NCI-H1092 treated with DMSO at 0.1 percent for 48 hours (cell line): ENCODE data around the gene YBEY.
A peak's percentile ranks its signal among the peaks of the same experiment; 100 is the strongest.
"Not testable (repeated sequence)": the region's sequence is repeated elsewhere in the genome, so short reads cannot be mapped to it uniquely, and the experiment has no call there.

Experiments used
- DNase-seq: peaks from one replicate; lab custom pipeline; 2025; lab: John Stamatoyannopoulos, UW

The YBEY gene, protein sequence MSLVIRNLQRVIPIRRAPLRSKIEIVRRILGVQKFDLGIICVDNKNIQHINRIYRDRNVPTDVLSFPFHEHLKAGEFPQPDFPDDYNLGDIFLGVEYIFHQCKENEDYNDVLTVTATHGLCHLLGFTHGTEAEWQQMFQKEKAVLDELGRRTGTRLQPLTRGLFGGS

DNA sequence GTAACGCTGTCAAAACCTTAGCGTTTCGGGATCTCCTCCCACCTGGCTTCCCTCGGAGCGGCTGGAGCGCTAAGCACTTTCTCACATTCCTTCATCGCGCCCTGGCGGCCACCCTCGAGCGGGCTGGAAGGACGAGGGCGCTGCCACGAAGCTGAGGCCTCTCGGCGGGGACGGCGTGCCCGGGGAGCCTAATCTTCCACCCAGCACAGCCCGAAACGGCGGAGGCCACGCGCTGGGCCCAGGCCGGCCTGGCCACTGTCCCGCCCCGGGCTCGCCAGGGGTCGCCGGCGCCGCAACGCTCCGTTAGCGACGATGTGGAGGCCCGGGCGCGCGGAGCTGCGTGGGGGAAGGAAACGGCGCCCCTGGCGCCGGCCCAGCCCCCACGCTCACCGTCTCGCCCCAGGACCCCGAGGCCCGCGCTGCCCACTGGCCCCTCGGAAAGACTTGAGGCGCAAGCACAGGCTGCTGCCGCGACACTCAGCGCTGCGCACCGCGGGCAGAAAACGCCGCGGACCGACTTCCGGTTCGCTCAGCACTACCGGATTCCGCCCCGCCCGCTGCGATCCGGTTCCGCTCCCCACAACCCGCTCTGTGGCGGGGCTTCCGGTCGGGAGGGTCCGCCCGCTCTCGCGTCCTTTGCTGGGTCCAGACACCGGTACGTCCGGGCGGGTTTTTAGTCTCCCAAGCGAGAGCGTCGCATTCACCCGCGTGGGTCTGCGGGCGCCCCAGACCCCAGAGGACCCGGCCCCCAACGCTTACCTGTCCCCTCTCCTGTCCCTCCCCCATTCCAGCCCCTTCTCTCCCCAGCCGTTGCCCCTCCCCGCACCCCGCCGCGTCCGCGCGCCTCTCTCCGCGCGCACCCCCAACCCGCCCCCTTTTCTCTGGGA lies at the start of gene YBEY:
TSS of gene YBEY (plus strand) at position 582 of the 887 bp plus-strand sequence. CDS start 572 bp downstream, outside the sequence.
- peak; percentile 93 for DNase-seq

DNA sequence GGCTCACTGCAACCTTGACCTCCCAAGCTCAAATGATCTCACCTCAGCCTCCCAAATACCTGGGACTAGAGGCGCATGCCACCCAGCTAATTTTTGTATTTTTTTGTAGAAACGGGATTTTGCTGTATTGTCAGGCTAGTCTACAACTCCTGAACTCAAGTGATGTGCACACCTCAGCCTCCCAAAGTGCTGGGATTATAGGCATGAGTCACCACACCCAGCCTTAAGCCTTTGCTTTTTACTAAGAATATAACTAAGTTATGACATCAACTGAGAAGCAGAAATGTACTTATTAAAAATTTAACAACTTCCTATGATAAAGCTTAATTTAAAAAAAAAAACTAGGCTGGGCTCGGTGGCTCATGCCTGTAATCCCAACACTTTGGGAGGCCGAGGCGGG lies 48.7 kb upstream of the YBEY start:
- no peak for DNase-seq

DNA sequence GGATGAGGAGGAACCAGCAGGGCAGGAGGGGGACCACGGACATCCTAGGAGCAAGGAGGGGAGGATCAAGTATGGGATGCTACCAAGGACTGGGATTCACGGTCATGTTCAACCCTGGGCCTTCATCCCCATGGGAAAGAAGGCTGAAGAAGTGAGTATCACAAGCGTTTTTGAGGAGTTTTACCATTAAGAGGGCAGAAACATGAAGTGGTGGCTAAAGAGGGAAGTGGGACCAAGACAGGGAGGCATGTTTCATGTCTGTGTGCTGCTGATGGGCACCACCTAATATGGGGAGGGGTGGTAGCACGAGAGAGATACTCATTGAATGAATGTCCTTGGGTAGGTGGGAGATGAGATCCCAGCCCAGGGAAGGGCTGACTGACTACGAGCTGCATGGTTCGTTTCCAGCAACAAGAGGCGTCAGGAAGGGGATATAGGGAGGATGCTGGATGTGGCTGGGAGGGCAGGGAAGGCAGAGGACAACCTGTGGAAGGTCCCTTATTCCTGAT lies 46.3 kb upstream of the YBEY start:
- no peak for DNase-seq

DNA sequence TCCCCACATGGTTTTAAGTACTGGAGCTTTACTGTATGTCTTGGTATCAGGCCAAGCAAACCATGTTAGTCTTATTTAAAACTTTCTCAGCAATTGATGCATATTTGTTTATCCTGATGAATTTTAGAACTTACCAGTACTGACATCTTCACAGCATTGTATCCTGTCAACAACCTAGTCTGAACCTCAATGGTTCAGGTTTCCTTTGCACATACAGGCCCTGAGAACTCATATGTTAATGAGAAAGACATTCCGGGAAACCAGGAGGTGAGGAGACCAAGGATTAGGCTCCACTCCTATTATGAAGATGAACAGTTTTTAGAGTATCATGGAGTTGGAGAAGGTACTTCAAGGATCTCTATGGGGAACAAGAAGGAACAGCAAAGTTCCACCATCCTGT lies 44.6 kb upstream of the YBEY start:
- DNase-seq, result not testable (repeated sequence)

DNA sequence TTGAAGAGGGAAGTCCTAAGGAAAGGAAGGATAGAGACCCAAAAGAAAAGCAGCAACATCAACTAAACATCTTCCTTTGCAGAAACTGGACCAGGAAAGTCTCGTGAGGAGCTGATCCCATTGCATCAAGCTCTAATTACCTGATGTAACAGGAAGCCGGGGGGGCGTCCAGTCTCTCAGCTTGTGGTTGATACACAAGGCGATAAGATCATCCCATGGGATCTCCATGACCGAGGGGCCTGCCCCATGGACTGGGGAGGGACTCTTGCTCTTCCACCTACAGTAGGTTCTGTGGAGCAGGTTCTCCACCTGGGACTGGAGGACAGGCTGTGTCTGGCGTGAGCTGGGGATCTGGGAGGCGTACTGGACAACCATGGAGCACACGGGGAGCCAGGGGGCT lies 42.8 kb upstream of the YBEY start:
- DNase-seq, result no peak

DNA sequence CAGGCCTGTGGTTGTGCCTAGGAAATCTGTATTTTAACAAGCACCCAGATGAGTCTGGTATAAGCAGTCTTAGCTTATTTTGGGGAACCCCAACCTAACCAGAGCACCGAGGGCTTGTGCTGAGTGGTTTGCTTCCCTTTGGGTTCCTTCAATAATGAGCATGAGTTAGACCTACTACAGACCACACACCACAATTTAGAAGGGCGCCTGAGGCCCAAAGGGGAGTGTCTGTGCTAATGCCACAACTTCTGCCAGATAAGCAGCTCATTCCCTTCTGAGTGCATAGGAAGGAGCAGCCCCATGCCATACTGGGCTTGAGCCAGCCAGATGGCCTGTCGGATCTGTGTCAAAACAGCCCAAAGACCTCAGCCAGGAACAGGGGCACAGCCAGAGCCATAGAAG lies 42.2 kb upstream of the YBEY start:
- DNase-seq, result no peak

DNA sequence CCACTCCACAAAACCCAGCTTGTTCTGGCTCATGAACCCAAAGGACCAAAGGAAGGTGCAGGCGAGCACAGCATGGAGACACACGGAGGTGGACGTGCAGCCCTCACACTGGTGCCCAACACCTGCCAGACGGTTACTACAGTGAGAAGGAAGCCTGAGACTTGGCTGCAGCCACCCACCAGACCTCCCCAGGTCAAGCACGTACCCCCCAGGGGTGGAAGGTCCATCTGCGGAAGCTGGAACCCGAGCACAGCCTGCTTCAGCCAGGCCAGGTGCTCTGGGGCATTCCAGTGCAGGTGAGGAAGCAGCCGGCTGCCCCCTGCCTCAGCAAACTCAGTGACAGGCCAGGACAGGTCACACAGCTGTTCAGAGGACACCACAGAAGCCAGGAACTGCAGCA lies 41.5 kb upstream of the YBEY start:
- DNase-seq, result no peak

DNA sequence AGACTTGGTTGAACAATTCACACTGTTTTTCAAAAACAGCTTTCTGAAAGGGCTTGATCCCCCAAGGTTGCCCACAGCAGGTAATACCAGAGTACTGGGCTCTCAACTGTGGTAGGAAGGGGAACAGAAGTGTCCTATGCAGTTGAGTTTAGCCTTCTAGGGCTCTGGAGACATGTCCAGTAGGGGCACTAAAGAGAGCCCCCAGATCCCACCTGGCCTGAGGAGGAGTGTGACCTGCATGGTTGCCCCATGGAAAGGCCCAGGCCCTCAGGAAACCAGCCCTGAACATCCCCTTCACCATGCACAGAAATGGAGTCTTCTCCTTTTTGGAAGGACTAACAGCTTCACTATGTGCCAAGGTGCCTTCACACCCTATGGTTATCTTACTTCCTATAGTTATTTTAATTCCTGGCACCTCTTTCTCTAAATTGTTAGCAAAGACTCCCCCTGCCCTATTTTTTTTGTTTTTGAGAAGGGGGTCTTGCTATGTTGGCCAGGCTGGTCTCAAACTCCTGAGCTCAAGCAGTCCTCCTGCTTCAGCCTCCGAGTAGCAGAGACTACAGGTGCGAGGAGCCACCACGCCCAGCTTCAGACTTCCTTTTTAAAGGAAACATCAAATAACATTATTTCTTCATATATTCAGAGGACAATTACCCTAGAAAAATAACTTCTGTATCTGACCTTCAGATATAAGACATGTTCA lies 40.8 kb upstream of the YBEY start:
- no peak for DNase-seq

DNA sequence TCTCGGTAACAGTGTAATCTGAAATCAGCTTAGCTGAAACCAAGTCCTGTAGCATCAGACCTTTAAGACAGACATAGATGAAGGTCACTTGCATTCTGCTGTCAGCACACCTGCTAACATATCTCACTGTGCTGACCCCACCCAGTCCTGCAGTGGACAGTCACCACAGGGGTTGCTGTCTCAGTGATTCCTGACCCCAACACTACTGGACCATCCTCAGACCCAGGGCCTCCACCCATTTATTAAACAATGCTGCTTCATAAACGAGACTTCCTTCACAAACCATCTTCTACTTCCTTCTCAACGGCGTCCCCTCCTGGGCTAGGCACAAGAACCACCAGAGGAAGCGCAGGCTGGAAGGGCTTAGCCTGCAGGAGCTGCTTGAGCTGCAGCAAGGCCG lies 39.8 kb upstream of the YBEY start:
- DNase-seq, result no peak

DNA sequence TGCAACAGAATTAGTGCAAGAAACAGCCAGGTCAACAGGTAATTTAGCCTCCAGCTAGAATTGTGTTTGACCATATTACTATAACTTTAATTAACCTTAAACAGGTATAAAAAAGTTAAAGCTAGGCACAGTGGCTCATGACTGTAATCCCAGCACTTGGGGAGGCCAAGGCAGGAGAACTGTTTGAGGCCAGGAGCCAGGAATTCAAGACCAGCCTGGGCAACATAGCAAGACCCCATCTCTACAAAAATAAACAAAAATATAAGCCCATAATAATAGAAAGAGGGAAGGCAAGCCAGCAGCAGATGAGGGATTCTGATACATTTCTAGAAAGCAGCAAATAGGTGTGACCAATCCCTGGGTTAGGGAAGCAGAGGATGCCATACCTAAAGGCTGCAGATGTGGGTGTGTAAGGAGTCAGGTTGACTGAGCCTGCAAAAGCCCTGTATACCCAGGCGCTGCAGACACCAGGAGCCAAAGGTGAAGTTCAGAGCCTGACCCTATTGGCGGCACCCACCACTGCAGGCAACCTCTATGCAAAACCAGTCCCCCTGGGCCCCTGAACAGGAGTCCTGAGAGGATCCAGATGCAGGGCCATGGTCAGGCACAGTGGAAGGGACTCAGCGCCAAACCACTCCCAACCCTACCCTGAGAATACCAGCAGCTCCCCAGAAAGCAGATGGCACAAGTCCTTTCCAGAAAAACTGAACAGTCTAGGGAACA lies 38.3 kb upstream of the YBEY start:
- DNase-seq, result no peak

DNA sequence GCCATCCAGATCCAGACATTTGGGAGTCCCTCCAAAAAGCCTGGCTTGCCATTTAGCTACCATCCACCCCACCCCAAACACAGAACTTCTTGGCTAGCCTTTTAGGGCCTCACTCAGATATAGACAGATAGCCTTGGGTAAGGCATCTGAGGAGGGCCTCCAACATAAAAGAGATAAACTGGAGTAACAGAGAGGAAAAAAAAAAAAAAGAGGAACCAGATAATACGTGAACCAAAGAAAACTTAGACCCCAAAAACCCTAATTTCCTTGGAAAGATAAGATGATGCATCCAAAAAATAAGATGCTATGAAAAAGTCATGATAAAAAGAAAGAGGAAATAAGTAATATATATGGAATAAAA lies 37.7 kb upstream of the YBEY start:
- no peak for DNase-seq

DNA sequence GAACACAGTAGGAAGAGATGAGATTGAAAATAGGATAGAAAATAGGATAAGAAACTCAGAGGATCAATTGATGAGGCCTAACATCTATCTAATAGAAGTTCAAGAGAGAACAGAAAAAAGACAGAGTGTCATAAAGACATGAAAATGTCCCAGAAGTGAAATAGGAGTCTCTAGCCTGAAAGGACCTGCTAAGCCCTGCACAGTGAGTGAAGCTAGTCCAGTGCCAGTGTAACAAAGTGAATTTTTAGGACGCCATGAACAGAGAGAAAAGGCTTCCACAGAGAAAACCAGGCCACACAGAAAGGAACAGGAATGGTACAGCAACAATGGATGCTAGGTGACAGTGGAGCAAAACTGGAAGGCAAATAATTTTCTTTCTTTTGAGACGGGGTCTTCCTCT lies 37.3 kb upstream of the YBEY start:
- DNase-seq, result no peak

DNA sequence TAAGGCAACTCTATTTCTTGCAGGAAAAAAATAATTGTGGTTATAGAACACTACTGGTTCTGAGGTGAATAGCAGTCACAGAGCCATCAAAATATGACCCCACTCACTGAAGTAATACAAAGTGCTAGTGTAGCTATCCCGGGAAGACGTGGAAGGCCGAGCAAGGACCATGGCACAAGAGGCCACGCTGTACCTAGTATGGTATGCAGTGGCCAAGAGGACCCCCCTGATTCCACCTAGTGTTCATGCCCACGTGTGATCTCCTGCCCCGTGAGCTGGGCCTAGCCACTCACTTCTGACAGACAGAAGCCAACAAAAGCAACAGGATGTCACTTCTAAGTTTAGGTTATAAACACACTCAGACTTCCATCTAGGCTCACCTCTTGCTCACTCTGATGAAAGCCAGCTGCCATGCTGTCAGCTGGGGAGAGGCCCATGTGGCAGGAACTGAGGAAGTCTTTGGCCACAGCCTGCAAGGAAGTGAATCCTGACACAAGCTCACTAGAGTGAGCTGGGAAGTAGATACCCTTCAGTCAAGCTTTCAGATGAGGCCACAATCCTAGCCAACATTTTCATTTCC lies 35.9 kb upstream of the YBEY start:
- no peak for DNase-seq

DNA sequence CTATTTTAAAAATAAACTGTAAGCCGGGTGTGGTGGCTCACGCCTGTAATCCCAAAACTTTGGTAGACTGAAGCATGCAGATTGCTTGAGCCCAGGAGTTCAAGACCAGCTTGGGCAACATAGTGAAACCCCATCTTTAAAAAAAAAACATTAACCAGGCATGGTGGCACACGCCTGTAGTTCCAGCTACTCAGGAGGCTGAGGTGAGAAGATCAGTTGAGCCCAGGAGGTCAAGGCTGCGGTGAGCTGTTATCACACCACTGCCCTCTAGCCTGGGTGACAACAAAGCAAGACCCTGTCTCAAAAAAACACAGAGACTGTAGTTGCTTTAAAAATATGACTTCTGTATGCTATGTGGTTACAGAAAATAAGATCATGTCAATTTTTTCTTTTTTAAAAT lies 33.3 kb upstream of the YBEY start:
- DNase-seq, result no peak

DNA sequence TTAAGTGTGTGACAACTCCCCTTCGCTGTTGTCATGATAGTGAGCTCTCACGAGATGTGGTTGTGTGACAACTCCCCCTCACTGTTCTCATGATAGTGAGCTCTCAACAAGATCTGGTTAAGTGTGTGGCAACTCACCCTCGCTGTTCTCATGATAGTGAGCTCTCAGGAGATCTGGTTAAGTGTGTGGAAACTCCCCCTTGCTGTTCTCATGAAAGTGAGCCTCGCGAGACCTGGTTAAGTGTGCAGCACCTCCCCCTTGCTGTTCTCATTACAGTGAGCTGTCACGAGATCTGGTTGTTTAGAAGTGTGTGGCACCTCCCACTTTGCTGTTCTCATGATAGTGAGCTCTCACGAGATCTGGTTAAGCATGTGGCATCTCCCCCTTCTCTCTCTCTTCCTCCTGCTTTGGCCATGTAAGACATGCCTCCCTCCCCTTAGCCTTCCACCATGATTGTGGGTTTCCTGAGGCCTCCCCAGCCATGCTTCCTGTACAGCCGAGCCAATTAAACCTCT lies 32.5 kb upstream of the YBEY start:
- no peak for DNase-seq

DNA sequence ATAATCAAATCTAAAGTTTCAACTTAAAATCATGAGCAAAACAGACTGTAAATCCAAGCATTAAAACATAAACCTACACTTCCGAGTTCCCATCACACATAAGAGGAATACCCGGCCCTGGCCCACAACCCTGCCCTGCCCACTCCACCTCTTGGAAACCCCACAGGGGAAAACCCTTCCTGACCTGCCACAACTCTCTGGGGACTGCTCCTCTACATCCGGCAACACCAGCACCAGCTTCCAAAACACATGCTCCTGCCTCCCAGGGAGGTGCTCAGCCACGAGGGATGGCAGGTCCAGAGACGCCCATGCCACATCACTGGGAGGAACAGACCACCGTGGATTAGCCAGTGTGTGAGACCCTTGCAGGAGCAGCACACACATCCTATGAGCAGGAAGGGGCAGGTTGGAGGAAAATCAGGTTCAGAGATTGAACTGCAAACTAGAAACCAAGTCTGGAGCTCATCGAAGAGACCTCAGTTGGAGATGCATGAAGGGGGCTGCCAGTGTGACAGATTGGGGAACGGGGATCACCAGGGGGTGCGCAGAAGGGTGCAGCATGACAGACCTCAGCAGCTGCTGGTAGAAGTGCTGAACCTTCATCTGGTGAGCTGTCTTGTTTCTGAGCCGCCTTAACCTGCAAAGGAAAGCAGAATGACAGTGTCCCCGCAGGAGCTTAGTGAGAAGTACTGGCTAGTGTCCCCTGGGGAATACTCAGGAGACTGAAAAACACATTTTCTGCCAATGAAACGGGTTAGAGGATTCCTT lies 31.8 kb upstream of the YBEY start:
- no peak for DNase-seq

DNA sequence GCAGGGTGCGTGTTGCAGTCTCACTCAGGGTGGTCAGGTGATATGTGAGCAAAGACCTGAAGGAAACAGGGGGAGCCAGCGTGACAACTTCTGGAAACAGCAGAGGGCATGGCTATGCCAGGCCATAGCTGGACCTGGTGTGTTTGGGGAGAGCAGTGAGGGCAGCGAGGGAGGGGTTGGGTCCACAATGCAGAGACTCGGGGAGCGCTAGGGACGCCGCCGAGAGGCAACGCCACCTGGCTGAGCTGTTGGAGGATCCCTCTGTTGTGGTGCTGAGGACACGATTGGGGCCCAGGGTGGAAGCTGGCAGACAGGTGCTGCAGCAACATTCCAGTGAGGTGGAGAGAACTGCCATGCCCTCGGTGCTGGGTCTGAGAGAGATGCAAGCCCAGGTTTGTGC lies 31.0 kb upstream of the YBEY start:
- DNase-seq, result no peak

DNA sequence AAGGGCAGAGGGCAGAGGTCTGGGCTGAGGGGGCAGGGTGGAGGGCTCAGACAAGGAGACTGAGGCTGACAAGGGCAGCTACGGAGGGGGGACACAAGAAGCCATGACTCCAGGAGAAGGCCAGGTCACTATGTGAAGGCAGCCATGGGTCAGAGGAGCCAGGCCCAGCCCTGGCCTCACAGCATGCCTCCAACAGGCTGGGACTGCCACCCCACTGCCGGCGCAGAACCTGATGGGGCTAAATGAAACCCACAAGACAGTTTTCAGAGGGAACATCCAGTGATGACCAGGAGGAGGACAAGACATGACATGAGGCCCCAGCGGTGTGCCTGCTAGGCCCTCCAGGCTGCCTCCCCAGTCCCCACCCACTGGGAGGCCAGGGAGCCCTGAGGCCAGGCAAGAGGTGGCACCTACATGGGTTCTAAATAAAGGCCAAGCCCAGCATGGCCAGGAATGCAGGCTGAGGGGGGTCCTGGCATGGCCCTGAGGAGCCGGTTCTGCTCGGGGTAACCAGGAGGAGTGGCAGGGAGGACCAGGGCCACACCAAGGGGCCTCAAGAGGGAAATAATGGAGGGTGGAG lies 30.3 kb upstream of the YBEY start:
- DNase-seq, result no peak

DNA sequence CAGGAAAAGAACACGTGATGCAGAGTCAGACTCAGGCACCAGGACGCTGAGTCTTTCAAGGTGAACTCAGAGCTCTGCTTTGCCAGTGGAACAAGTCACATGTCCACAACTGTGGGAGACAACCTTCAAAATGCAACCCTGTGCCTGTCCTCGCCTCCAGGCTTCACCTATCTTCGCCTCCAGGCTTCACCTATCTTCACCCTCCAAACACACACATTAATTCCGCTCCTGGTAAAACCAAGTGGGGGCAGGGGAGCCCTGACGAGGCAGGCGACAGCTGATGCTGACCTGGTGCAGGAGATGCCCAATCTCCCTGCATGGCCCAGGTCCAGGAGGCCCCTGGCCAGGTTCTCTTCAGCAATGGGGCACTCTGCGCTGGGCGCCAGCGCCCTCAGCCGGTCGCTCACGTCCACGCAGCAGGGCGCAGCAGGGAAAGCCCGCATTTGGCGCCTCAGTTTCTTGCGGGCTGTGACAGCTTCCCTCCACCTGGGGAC lies 29.6 kb upstream of the YBEY start:
- no peak for DNase-seq

DNA sequence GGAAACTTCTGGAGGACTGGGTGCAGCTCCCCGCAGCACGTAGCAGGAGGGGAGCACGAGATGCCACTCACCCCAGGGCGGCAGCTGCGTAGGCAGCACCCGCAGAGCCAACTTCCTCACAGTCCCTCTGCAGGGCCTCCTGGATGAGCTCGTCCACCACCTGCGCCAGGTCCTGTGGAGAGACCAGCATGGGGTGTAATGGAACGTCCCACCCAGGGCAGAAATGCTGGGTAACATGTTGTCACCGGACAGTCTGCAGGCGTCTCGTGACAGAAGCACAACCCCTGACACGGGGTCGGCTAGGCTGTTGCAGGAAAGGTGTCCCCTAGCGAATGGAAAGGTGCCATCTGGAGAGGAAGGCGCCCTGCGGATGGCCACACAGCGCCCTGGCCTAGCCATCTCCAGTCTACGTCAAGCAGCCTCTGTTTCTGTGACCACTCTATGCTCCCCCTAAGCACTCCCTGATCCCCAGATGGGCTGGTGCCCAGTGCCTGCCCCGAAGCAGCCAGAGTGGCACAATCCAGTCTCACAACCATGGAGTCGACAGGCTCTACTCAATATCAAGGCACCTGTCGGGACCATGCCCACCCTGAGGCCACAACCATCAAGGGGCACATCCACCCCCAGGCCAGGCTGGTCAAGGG lies 22.0 kb upstream of the YBEY start:
- DNase-seq, result no peak
